Peyer's patch (tissue), 4 donors: ENCODE measurements around the gene CEP83. TPM values are rescaled to one million over a fixed set of nuclear protein-coding genes. Genes with fewer than 3 reads are reported as not detected.

ENCODE experiments used
- DNase-seq, 3 donors: peaks; one replicate each; pipeline ENCODE4 v3.0.0-alpha.2; 2017 to 2019
- H3K27ac ChIP-seq, 4 donors: fragments of 200-600 bp; sonication (generic); one replicate each; pipeline ENCODE4 v1.5.1; 2016 to 2019
- H3K27me3 ChIP-seq, 2 donors: fragments of 200-600 bp; sonication (generic); one replicate each; pipeline ENCODE4 v1.5.1; 2019
- H3K36me3 ChIP-seq, 3 donors: fragments of 200-600 bp; sonication (generic); one replicate each; pipeline ENCODE4 v1.5.1; 2016 to 2019
- H3K4me1 ChIP-seq, 4 donors: fragments of 200-600 bp; sonication (generic); one replicate each; pipeline ENCODE4 v1.5.1; 2016 to 2019
- H3K4me3 ChIP-seq, 4 donors: fragments of 200-600 bp; sonication (generic); 1 replicate in 3 of 4; 2 replicates in 1 of 4; pipeline ENCODE4 v1.5.1; 2016 to 2019; ENCODE audit warnings: mild to moderate bottlenecking in 1 of 4
- H3K9me3 ChIP-seq, 4 donors: fragments of 200-600 bp; sonication (generic); one replicate each; pipeline ENCODE4 v1.5.1; 2016 to 2019; ENCODE audit warnings: mild to moderate bottlenecking in 1 of 4
- POLR2A ChIP-seq, 2 donors: fragments of 450-650 bp; IDR thresholded peaks; one replicate each; pipeline ENCODE4 v1.5.1; 2017; ENCODE audit warnings: antibody characterized with exemption in 2 of 2, mild to moderate bottlenecking in 2 of 2, moderate library complexity in 2 of 2
- total RNA-seq, 4 donors: library from RNA; depleted of rRNA; stranded (reverse); fragments of >200 nt; gene quantifications; one replicate each; pipeline ENCODE4 v1.1.0, GENCODE V29; 2016
- TF ChIP-seq, protein P1 (sequence below), 6 experiments: fragments of 450-650 bp in 4 of 6; fragments of 200-600 bp in 2 of 6; sonication (generic) in 1 of 6; IDR thresholded peaks; one replicate each; pipeline ENCODE4 v1.5.1; 2017 to 2019; ENCODE audit warnings: antibody characterized with exemption in 6 of 6, mild to moderate bottlenecking in 3 of 6, moderate library complexity in 1 of 6

The CEP83 gene
- total RNA-seq, 4 donors from 2014 or later, result 7.2 to 69.3 (median 17.4) TPM

DNA sequence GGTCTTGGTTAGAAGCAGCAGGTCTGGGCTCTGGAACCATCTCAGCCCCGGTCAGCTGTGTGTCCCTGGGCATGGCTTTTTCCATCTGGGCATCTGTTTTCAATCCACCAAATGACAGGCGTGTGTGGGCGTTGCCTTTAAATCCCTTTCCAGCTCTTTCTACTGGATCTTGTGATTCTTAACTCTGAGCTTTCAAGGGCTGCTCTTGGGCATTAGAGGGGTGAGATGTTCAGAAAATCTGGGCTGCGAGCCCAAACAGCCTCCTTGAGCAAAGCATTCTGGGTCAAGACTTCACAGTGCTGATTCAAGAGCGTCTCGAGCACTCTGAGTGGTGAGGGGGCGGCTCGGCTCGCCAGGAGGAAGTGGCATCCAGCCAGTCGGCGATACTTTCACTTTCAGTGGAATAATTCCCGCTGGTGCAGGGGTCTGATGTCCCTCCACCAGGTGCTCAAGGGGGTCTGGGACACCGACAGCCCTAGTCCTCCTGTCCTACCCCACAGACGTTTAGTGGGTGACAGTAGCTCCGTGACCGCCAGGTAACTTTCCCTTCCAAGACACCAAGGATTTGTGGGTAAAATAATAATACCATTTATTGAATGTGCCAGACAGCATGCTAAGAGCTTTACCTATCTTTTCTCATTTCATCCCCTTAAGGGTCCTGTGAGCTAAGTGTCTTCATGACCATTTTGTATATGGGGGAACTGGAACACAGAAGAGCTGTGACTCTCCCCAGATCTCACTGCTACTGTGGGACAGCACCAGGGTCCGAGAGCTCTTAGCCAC lies 197.2 kb downstream of the CEP83 start:
- TF ChIP-seq, protein P1, sequence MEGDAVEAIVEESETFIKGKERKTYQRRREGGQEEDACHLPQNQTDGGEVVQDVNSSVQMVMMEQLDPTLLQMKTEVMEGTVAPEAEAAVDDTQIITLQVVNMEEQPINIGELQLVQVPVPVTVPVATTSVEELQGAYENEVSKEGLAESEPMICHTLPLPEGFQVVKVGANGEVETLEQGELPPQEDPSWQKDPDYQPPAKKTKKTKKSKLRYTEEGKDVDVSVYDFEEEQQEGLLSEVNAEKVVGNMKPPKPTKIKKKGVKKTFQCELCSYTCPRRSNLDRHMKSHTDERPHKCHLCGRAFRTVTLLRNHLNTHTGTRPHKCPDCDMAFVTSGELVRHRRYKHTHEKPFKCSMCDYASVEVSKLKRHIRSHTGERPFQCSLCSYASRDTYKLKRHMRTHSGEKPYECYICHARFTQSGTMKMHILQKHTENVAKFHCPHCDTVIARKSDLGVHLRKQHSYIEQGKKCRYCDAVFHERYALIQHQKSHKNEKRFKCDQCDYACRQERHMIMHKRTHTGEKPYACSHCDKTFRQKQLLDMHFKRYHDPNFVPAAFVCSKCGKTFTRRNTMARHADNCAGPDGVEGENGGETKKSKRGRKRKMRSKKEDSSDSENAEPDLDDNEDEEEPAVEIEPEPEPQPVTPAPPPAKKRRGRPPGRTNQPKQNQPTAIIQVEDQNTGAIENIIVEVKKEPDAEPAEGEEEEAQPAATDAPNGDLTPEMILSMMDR (IDR thresholded peaks at IDR 0.05), result peak in 1 of 6 experiments; percentile 20
- no peak for TF ChIP-seq POLR2A (IDR thresholded peaks at IDR 0.05)
- peaks cover 0 to 11% (median 3%) of the 10 kb centered on the region in 4 donors for H3K4me1 ChIP-seq
- H3K36me3 ChIP-seq, result no peaks in the 10 kb centered on the region
- peak; percentile 75 to 89 (median 84) for DNase-seq
- H3K27ac ChIP-seq, result peak overlapping the region; percentile 74 to 84 (median 76)
- no peaks in the 10 kb centered on the region for H3K9me3 ChIP-seq
- no peaks in the 10 kb centered on the region for H3K27me3 ChIP-seq
- peak overlapping the region; percentile 50 to 63 (median 54) for H3K4me3 ChIP-seq

- peaks cover 0 to 8% (median 3%) of the 10 kb centered on the region in 4 donors for H3K4me1 ChIP-seq
- peak overlapping the region; percentile 74 to 84 (median 76) for H3K27ac ChIP-seq
- DNase-seq, result no peak
- peak overlapping the region in 3 of 4 donors; percentile 51 to 63 (median 57) for H3K4me3 ChIP-seq
- H3K27me3 ChIP-seq, result no peaks in the 10 kb centered on the region
- H3K36me3 ChIP-seq, result no peaks in the 10 kb centered on the region
- TF ChIP-seq, protein P1 (IDR thresholded peaks at IDR 0.05), result no peak
- no peak for TF ChIP-seq POLR2A (IDR thresholded peaks at IDR 0.05)
- H3K9me3 ChIP-seq, result no peaks in the 10 kb centered on the region
Observed at GRCh38 chr12:94261786-94262185, 197.9 kb downstream of the CEP83 start.

- Histone ChIP-seq H3K27ac (peak overlapping the region in 1 of 4 donors; percentile 84), H3K4me1 (peaks cover 0 to 7% (median 3%) of the 10 kb centered on the region in 4 donors), H3K27me3 (no peaks in the 10 kb centered on the region), H3K4me3 (no peak overlapping the region), H3K36me3 (no peaks in the 10 kb centered on the region), H3K9me3 (no peaks in the 10 kb centered on the region)
- DNase-seq, result no peak
- TF ChIP-seq, protein P1 (IDR thresholded peaks at IDR 0.05), result no peak
- no peak for TF ChIP-seq POLR2A (IDR thresholded peaks at IDR 0.05)
Observed at GRCh38 chr12:94261119-94261518, 198.5 kb downstream of the CEP83 start.

- Histone ChIP-seq H3K4me3 (no peak overlapping the region), H3K27ac (no peak overlapping the region), H3K9me3 (no peaks in the 10 kb centered on the region), H3K4me1 (peaks cover 0 to 7% (median 3%) of the 10 kb centered on the region in 4 donors), H3K27me3 (no peaks in the 10 kb centered on the region), H3K36me3 (no peaks in the 10 kb centered on the region)
- no peak for TF ChIP-seq POLR2A (IDR thresholded peaks at IDR 0.05)
- TF ChIP-seq, protein P1 (IDR thresholded peaks at IDR 0.05), result no peak
- no peak for DNase-seq
Observed at GRCh38 chr12:94260717-94261116, 198.9 kb downstream of the CEP83 start.

GRCh38 chr12:94260017-94260416 lies 199.7 kb downstream of the CEP83 start:
- TF ChIP-seq POLR2A (IDR thresholded peaks at IDR 0.05), result no peak
- TF ChIP-seq, protein P1 (IDR thresholded peaks at IDR 0.05), result no peak
- no peaks in the 10 kb centered on the region for H3K27me3 ChIP-seq

More at GRCh38 chr12:94260017-94260416, 199.7 kb downstream of the CEP83 start:
- no peak overlapping the region for H3K4me3 ChIP-seq
- H3K4me1 ChIP-seq, result peaks cover 0 to 7% (median 3%) of the 10 kb centered on the region in 4 donors
- DNase-seq, result no peak
- no peaks in the 10 kb centered on the region for H3K9me3 ChIP-seq
- no peaks in the 10 kb centered on the region for H3K36me3 ChIP-seq
- no peak overlapping the region for H3K27ac ChIP-seq
